Measurements from ENCODE around the gene MED22.
"Not testable (repeated sequence)": the region's sequence is repeated elsewhere in the genome, so short reads cannot be mapped to it uniquely, and the experiment has no call there.

Gene MED22

DNA sequence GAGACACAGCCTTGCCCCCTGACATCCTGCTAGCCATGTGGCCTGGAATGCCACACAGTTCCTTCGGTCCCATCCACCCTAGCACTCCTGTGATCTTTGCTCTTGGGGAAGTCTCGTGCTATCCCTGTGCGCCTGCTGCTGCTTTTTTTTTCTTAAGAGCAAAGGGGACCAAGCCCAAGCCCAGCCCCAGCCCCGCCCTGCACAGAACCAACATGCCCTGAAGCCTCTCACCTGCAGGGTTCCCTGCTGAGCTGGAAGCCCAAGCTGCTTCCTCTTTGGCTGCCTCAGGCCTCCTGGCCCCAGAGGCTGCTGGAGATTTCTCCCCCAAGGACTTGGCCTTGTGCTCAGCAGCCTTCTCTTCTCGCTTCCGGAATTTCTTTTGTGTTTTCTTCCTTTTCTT, 13.8 kb downstream of the MED22 start:
- no peak for DNase-seq

DNA sequence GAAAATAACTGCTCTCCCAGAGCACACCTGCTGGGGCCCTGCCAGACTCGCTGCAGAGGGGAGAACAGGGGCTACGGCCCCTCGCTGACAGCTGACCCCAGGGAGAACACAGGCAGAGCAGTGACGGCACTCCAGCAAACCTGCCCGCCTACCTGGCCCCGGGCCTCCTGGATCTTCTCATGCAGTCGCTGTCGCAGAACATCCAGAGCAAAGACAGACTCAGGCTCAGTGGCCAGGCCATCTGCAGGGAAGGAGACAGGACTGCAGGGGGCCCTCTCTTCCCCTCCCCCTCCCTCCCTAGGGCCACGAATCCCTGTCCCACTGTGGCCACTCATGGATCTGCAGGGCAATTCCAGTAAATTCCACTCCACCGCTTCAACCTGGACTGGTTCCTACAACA, 14.4 kb downstream of the MED22 start:
- no peak for DNase-seq

DNA sequence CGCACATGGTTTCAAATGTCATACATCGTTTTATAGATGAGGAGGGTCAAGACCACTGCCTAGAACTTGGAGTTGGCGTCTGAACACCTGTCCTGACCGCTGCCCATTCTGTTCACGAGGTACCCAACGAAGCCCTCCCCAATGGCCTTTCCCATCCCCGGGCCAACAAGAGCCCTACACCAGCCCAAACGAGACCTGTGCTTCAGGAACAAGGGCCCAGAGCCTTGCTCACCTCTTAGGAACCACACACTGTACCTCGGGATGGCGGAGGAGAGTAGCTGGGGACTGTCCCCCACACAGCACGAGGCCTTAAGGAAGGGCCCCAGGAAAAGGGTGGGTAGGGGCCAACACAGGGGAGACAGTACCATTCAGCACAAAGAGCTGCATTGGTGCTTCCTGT, 14.9 kb downstream of the MED22 start:
- no peak for DNase-seq

DNA sequence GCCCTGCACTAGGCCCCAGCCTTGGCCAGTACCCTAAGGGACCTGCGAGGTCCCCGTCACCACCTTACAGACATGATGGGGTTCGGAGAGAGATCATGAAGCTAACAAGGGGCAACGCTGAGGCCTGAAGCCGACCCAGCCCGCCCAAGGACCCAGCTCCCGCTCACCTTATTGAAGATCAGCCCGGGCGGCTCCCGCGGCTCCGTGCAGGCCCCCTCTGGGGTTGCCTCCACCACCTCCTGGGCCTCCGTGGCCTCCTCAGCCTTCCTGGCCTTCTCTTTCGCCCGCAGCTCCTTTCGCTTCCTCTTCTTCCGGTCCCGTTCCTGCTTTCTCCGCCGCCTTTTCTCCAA, 15.6 kb downstream of the MED22 start:
- DNase-seq = no peak

DNA sequence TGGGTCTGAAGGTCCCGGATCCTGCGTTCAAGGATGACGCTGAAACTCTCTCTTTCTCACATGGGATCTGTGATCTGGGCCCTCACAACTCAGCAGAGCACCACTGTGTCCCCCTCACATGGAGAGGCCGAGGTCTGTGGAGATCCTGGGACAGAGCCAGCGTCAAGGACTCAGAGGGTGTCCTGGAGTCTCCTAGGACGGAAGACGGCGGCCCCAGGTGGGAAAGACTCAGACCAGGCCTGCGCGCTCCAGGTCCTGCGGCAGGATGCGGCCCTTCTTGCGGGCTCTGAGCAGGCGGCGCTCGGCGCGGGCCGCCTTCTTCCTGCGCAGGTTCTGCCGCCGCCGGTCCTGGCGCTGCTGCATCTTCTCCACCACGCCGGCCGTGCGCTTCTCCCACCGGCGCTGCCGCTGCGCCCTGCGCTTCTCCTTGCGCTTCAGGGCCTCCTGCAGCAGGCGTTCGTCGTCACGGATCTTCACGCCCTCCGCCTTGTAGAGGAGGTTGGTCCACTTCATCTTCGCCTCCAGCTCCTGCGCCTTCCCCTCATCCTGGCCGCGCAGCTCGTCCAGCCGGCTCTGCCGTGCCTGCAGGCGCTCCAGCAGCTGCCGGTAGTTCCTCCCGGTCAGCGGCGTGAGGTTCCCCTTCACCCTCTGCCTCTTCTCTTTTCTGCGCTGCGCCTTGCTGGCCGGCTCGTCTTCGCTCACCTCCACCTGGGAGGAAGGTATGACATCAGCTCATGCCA, 16.1 kb downstream of the MED22 start:
- no peak for DNase-seq

DNA sequence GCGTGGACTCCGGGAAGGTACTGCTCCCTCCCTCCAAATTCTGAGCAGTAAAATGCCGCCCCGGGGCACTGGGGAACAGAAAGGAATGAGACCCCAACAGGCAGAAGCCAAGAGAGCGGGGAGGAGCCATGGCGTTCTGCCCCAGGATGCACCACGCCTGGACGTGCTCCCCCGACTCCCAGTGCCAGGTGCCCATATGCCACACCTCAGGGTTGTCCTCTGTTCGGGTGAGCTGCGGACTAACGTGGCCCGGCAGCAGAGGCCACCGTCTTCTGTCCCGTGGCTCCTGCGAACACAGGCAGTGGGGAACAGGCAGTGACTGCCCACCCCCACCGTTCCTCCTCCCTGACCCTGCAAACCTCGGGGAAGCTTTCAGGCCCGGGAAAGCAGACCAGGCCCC, 16.7 kb downstream of the MED22 start:
- no peak for DNase-seq

DNA sequence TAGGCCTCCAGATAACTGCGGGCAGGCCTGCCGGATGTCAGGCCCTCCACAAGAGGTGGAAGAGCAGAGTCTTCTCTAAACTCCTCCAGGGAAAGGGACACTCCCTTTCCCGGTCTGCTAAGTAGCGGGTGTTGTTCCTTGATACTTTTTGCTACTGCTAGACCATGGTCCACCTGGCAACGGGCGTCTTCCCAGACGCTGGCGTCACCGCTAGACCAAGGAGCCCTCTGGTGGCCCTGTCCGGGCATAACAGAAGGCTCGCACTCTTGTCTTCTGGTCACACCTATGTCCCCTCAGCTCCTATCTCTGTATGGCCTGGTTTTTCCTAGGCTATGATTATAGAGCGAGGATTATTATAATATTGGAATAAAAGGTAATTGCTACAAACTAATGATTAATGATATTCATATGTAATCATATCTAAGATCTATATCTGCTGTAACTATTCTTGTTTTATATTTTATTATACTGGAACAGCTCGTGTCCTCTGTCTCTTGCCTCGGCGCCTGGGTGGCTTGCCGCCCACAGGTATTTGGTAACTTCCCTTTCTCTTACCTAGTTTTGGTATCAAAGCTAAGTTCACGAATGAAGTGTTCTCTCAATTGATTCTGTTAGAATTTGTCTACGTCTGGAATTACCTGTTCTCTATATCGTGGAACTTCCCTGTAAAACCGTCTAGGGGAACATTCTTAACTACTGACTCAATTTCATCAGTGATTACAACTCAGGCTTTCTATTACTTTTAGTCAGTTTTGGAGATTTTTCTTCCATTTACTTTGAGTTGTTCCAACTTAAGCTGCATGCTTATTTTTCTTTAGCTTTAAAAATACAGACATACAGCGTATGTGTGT, 18.4 kb downstream of the MED22 start:
- not testable (repeated sequence) for DNase-seq

DNA sequence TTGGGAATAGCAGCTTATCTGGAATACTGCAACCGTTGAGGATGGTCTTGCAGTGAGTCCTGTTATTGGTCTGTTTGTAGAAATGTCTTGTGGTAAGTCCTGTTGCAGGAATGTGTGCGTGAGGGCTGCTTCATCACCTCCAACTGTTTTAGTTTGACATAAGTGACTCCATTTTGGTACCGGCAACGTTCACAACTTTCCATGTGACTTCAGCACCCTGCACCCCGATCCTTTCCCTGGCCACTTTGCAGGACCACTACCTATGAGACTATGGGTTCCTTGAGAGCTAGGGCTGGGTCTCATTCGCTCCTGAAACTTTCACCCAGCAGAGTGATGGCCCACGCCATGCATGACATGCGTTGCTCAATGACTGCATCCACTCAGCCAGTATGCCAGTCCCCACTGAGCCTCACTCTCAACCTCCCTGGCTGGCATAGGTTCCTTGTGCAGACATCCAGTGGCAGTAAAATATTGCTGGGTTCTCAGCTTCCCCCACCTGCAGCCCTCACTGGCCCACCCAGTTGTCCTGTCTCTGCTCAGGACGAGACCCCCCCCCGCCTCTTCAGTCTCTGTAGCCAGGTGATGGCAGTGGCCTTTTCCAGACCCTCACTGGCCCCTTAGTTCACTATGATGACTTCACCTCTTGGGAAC, 20.0 kb downstream of the MED22 start:
- DNase-seq = no peak

DNA sequence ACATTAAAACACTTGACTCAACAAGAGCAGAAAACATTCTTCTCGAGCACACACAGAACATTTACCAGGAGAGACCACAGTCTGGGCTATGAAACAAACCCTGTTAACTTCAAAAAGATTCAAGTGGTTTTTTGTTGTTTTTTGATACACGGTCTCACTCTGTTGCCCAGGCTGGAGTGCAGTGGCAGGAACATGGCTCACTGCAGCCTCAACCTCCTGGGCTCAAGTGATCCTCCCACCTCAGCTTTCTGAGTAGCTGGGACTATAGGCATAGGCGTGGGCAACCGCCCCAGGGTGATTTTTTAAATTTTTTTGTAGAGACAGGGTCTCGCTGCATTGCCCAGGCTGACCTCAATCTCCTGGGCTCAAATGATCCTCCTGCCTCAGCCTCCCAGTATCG, 20.9 kb downstream of the MED22 start:
- not testable (repeated sequence) for DNase-seq

DNA sequence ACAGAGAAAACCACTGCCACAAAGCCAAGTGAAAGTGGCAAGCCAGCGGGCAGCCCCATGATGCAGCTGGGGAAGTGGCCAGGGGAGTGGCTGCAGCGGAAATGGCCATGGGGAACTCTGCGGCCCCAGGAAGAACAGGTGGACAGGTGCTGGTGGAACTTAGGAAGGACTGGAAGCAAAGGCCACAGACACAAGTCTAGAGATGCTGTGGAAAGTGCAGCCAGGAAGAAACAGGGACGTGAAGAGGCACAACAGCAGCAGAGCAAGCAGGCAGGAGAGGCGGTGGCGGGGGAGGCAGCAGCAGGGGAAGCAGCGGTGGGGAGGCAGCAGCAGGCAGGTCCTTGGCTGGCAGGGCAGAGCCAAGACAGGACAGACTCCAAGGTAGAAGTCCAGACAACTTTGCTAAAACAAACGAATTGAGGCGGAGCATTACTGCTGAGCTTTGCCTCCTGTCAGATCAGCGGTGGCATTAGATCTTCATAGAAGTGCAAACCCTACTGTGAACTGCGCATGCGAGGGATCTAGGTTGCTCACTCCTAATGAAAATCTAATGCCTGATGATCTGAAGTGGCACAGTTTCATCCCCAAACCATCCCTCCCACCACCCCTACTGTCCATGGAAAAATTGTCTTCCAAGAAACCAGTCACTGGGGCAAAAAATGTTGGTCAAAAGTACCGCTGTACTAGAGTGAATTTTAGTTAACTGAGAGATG, 23.8 kb downstream of the MED22 start:
- no peak for DNase-seq

DNA sequence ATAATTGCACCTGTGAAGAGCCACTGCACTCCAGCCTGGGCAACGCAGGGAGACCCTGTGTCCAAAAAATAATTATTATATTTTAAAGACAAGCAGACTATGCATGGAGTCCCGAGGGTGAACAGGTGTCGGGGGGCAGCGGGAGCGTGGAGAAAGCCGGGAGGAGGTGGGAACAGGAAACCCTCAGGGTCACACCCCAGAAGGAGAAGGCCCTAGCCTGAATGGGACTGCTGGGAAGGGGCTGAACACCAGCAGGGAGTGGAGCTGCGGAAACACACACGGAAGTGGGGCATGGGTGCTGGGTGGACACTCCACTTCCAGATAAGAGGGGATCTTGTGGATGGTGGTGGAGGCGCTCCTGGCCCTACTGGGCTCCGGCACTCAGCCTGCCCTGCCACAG, 24.7 kb downstream of the MED22 start:
- DNase-seq = no peak

DNA sequence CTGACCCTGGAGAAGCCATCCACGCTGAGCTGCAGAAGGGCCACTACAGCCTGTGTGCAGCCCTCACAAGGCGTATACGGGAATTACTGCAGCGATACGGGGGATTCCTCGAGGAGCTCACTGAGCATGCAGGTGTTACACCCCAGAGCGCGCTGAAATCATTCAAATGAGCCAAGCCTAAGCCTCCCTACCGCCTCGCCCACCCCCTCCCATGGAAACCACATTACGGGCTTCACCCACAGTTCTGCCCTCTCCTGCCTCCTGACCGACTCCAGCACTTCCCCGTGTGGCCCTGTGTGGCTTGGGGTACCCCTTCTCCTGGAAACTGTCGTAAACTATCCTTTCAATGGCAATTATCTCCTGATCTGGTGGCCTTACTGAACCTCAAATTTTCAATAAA, 25.2 kb downstream of the MED22 start:
- DNase-seq = no peak

DNA sequence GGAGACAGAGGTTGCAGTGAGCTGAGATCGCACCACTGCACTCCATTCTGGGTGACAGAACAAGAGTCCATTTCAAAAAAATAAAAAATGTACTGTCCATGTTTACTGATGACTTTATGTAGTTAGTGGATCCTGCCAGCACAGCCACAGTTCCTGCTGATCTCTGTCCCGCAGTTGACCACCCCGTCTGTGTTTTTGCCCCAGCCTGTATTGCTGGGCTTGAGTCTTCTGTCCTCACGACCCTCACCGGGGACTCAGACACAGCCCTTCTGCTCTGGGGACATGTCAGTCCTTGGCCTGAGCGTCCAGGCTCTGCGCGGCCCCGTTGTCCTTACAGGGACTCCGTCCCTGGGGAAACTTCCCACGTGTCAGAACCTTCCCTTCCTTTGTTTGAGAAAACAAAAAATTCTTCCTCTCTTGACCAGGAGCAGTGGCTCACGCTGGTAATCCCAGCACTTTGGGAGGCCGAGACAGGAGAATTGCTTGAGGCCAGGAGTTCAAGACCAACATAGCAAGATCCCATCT, 26.5 kb downstream of the MED22 start:
- DNase-seq = no peak

DNA sequence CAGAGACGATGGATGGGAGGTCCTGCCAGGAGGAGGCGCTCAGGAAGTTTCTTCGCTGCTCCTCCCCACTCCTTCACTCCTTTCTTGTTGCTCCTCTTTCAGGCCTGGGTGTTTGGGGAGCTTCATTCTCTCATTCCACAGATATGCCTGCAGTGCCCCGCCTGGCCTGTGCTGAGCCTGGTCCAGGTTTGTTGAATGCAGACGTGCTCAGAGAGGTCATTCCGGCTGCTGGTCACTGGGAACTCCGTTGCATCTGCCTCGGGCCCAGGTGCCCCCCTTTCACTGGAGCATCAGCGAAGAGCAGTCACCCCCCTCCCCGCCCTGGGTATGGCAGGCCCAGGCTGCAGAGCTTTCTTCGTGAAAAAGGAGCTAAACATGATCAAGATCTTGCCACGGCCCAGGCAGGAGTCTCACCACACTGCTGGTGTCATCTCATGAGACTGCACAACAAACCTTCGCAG, 27.5 kb downstream of the MED22 start:
- DNase-seq = no peak

DNA sequence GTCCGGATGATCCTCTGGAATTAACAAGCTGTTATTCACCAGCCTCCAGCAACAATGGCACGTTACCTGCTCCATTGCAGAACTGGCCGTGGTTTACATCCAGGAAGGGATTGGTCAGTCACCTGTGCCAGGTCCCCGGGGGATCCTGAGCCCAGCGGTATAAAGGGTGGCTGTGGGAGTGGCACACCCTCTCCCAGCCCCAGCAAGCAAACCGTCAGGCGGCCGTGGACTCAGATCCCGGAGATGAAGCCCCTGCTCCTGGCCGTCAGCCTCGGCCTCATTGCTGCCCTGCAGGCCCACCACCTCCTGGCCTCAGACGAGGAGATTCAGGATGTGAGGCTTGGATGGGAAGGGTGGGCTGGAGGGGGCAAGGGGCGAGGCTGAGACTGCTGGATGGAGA, 30.4 kb downstream of the MED22 start:
- DNase-seq = not testable (repeated sequence)

DNA sequence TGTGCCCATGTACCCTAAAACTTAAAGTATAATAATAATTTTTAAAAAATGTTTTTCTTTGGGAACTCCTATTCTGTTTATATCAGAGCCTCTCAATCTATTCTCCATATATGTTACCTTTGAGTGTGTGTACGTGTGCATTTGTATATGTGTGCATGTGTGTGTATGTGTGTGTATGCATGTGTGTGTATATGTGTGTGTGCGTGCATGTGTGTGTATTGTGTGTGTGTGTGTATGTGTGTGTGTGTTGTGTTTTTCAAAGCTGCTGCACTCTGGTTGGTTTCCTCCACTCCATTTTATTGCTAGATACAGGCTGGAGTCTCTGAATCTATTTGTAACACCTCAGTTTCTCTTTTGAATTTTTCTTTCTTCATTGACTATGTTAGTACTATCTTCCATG, 31.9 kb downstream of the MED22 start:
- no peak for DNase-seq

DNA sequence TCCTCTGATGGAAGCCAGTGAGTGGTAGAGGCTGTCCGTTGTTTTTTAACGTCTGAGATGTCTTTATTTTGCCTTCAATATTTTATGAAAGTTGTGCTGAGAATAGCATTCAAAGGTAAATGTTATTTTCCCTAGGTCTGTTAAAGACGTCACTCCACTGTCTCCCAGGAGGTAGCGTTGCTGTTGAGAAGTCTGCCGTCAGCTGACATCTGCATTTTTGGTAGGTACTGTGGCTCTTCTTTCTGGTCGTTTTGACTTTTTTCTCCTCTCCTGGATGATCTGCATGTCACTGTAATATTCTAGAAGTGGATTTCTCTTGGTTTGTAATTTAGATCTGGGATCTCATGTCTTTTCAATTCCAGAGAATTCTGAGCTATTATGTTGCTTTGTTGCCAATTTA, 38.3 kb downstream of the MED22 start:
- DNase-seq = no peak

DNA sequence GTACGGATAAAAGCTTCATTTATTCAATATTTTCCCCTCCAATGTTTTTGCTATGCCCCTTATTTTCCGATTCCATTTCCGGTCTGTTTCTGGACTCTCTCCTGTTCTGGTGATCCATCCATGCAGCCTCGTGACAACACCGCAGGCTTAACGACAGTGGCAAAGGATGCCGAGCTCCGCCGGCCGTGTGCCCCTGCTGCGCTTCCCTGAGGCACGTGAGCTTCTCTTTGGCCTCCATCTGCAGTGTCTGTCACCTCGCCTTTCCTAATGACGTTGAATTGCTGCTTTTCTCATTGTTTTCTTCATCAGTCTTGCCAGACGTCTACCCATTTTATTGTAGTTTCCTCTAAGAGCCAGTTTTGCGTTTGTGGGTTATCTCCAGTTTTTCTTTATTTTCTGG, 40.6 kb downstream of the MED22 start:
- DNase-seq = no peak

DNA sequence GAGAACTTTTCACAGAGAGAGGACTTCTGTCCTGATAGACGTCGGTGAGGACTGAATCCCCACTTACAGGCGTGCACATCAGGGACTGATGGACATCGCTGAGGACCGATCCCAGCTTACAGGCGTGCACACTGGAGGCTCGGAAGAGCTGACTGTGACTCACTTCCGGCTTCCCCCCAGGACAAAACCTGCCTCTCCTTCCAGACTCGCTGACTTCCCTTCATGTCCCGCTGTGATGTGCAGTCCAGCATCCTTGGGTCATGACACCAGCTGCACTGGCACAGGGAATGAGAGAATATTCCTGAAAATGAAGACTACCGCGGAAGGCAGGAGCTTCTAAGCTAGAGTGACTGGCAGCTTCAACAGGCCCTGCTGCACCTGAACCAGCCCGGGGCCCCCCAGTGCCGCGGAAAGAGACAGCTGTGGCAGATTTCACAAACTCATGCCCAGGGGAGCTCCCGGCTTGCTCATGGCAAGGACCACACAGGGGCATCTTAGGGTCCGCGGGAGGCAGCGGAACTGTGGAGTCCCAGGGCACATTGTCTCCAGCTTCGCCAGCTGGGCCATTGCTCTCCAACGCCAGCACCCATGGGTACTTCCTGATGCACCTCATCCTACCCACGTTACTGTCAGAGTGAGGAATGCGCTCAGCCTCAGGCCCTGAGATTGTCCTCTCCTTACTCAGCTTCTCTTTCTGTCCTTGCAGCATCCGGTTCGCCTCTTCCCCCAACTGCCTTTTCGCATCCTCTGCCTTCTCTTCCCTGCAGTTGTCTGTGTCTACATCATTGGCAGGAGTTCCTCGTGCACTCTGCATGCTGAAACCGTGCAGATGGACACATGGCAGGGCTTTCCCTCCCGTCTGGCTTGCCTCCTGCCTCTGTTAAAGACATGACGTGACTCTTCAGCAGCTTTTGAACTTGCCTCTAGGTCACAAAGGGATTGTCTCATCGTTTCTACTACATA, 41.4 kb downstream of the MED22 start:
- DNase-seq = no peak

DNA sequence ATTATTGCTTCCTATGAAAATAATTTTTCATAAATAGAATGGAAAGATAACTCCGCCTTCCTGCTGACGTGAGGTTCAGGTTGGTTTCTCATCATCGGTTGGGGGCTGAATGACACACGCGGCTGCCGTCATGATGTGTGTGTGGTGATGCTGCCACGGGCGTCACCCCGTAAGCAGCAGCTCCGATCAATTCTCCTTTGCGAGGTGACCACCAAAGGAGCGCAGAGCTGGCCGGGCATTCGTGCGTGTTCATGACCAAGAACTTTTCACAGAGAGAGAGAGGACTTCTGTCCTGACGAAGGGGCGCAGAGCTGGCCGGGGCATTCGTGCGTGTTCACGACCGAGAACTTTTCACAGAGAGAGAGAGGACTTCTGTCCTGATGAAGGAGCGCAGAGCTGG, 42.2 kb downstream of the MED22 start:
- no peak for DNase-seq

DNA sequence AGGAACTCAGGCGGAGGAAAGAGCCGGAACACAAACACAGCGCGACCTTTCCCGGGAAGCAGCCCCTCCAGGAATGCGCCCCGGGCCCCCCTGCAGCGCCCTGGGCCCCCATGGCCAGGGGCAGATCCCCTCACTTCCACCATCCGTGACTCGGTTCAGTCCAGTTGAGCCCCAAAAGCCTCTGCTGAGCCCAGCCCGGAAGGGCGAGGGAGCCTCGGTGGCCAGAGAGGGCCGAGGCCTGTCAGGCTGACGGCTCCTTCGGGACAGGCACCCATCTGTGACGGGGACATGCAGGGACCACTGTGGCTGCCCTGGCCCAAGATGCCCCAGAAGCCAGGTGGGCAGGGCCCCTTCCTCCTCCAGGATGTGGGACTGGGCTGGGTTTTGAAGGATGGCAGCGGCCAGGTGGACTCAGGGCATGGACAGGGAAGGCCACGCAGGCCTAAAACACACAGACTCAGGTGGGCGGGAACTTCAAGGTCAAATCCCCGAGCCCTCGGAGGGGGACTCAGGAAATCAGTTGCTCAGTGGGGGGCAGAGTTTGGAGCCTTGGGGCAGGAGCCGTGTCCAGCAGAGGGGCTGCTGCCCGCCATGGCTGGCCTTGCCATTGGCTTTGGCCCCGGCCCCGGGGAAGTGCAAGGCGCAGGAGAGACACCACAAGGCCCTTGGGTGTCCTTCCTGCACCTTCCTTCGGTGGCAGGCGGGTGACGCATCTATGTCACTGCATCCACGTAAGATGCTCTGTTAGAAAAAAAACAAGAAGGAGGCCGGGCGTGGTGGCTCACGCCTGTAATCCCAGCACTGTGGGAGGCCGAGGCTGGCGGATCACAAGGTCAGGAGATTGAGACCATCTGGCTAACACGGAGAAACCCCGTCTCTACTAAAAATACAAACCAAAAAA, 43.2 kb downstream of the MED22 start:
- DNase-seq = no peak

All from bone marrow (tissue), 2 donors.